NCI-H1105 treated with DMSO at 0.1 percent for 48 hours (cell line): ENCODE measurements around the gene FANCC.

Source experiments
- DNase-seq: peaks from one replicate; lab custom pipeline; 2025; lab: John Stamatoyannopoulos, UW

The FANCC gene

GRCh38 chr9:95190413-95190812, 127.1 kb downstream of the FANCC start:
- no peak for DNase-seq

GRCh38 chr9:95189251-95190098, 128.0 kb downstream of the FANCC start:
- no peak for DNase-seq

GRCh38 chr9:95188459-95188858, 129.1 kb downstream of the FANCC start:
- DNase-seq = no peak

DNA sequence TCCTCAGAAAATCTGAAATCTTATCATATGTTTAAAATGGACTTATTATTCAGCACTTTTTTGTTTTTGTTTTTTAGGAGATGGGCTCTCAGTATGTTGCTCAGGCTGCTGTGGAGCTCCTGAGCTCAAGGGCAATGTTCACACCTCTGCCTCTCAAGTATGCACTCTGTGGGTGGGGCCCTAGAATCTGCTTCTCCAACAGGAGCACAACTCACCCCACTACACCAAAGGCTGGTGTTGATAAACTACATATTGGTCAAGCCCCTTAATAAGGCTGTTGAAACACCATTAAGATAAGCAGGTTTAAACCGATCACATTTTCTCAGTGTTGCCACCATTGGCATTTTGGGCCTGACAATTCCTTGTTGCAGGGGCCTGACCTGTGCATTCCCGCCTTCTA, 131.6 kb downstream of the FANCC start:
- no peak for DNase-seq

GRCh38 chr9:95182854-95183563, 134.5 kb downstream of the FANCC start:
- no peak for DNase-seq

GRCh38 chr9:95181835-95182234, 135.7 kb downstream of the FANCC start:
- DNase-seq = no peak

DNA sequence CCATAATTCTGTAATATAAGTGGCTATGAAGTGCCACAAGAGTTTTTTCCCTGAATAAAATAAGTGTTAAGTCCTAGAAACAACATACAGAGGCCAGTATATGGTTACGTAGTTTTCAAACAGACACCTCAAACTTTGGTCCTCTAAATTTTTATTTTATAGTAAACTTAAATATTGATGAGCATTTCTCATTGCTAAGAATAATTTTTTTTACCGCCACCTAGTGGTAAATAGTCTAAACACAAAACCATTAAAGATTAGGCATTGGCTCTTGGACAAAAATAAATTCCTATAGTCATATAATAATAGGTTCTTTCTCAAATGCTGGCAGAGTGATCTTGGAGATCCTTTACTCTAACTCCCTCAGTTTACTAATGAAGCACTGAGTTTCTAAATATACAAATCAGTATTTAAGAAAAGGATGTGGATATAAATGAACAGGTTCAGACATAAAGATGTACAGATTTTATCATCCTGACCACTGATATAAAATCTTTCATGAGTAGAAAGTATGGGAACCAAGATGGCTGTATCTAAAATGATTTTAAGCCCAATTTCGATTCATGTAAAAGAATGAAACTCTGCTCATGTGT, 136.2 kb downstream of the FANCC start:
- DNase-seq = peak; percentile 32

DNA sequence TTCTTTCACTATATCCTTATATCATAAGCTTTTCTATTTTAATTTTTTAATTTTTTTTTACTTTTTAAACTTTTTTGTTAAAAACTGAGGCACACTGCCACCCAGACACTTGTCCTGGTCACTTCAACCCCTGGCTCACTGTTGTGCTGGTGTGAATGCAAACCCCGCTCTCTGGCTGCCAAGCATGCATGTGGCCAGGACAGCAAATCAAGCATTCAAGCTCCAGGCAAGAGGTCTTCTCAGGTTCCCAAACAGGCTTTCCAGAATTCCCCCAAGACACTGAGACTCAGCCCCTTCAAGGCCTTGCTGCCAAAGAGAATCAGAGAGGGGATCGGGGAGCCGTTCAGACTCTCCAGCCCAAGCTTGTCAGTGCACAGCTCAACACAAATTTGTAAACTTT, 139.9 kb downstream of the FANCC start:
- DNase-seq = no peak

DNA sequence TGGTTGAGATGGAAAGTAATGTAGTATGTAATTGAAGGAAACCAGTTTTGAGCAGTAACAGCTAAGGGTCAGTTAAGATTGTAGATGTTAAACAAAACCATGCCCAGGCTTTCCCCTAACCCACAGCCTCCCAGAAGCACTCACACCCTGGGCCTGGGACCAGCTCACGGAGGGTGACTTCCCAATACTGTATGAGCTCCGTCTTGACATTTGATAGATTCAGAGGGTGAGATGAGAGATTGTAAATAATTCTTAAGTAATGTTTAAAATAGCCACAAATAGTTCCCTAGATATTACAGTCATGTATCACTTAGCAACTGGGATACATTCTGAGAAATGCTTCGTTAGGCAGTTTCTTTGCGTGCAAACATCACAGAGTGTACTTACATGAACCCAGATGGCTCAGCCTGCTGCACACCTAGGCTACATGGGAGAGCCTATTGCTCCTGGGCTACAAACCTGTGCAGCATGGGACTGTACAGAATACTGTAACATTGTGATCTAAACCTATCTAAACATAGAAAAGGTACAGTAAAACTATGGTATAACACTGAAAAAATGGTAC, 140.7 kb downstream of the FANCC start:
- no peak for DNase-seq

DNA sequence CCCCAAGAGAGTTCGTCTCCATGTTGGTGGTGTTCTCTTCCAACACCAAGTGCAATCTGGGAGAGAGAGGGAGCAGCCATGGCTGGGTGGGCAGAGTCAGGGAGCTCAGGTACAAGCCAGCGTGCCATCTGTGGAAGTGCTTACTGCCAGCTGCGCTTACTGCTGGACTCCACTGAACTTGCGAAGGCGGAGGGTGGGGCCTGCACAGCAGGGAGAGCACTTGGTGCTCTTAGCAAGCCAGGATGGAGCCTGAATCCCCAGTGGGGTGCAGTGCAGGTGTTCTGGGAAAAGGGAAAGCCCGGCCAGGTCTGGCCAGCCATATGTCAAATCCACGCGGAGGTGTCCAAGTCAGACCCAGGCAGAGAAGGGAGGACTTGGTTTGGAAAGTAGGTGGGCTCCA, 142.0 kb downstream of the FANCC start:
- no peak for DNase-seq

DNA sequence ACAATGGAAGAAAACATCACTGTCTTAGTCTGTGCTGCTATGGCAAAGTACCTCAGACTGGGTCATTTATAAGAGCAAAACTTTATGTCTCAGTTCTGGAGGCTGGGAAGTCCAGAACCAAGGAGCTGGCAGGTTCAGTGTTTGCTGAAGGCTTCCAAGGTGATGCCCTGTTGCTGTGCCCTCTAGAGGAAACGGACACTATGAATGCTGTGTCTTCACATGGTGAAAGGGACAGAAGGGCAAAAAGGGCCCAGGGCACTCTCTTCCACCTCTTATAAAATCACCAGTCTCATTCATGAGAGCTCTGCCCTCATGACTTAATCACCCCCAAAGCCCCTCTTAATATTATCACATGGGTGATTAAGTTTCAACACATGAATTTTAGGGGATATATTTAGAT, 143.5 kb downstream of the FANCC start:
- no peak for DNase-seq

DNA sequence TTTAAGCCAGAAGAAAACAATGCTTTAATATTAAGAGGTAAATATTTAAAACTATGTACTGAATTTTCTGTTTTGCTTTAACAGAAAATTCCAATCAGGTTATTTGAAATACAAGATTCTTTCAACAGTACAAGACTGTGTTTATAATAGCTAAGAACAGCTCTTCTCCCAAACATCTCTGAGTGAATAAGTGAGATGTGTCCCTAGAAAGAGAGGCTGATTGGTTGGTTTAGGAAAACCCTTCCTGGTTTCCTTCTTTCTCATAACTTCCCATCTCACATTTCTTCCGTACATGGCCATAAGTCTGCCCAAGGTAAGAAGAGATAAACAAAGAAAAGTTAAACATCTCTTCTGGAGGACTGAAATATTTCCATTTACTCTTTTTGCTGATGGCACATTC, 145.9 kb downstream of the FANCC start:
- DNase-seq = no peak

- DNase-seq = peak; percentile 36
These were observed 146.5 kb downstream of the FANCC start for GRCh38 chr9:95171001-95171400.

GRCh38 chr9:95167998-95168397, 149.5 kb downstream of the FANCC start:
- DNase-seq = peak; percentile 44

- DNase-seq = no peak
These were observed 152.5 kb downstream of the FANCC start for GRCh38 chr9:95165004-95165403.

DNA sequence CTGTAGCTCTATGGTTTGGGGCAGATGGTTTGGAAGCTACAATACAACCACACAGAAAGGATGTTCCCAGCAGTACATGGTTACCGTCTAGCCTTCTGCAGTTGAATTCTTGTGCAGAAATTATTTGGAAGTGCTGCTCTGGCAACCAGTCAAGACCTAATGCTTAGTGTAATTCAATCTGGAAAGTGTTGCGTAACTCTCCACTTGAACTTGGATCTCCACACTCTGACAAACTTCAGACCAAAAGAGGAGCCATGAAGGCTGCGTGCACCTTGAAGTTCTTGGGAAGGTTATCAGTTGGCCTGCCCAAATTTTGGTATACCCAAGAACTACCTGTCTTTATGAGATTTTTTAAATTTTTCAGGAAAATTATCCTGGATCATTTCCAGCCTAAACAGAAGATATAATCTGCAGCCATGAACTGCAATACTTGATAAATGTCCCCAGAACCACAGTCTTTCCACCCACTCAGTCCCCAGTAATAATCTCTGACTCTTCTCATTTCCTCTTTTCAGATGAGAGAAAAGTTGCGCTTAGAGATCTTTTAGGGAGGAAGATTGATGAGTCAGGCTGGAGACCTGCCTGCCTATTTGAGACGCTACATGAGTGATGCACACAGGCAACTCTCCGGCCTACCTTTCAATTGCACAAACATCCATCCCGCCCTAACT, 159.9 kb downstream of the FANCC start:
- peak; percentile 83 for DNase-seq

GRCh38 chr9:95156074-95156473, 161.4 kb downstream of the FANCC start:
- no peak for DNase-seq

DNA sequence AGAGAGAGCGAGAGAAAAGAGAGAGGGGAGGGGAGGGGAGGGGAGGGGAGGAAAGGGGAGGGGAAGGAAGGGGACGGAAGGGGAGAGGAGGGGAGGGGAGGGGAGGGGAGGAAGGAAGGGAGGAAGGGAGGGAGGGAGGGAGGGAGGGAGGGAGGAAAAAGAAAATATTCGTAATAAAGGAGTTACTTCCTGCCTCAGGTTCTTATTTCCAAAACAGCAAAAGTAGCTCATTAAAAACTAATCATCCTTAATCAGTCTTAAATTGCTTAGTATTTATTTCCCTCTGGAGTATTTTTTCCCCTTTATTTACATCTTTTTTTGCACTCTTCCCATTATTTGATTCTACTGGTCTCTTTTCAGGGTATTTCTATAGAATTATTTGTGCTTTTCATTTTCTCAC, 162.3 kb downstream of the FANCC start:
- no peak for DNase-seq

GRCh38 chr9:95150903-95151302, 166.6 kb downstream of the FANCC start:
- no peak for DNase-seq

GRCh38 chr9:95148208-95148520, 169.3 kb downstream of the FANCC start:
- DNase-seq = no peak

- no peak for DNase-seq
These were observed 169.9 kb downstream of the FANCC start for GRCh38 chr9:95147452-95148207.
